ENCODE data around the gene ZFP82. TPM values are rescaled to one million over a fixed set of nuclear protein-coding genes. Genes with fewer than 3 reads are reported as not detected.
A peak's percentile ranks its signal among the peaks of the same experiment; 100 is the strongest.

ZFP82 gene
- total RNA-seq (2014; rRNA removed) (0.35 and 0.36 TPM in 2 replicates), Bru-seq, nascent RNA (percentile 41 among the genes with signal in this experiment), BruChase-seq, experiment 1, labeled RNA remaining after a 6-hour chase (percentile 39 among the genes with signal in this experiment), BruChase-seq, experiment 2, labeled RNA remaining after a 2-hour chase (percentile 47 among the genes with signal in this experiment)
- long read RNA-seq, full-length matches to known transcripts: 3 of 3 reads
- long read RNA-seq, partial matches to known transcripts: 0 of 3 reads
- long read RNA-seq, other reads (novel, unspliced or antisense): 0 of 3 reads

- no peaks in the 10 kb centered on the region for H3K36me3 ChIP-seq (ENCODE audit: low read depth, low read length)
- peak; percentile 59 for ATAC-seq
- DNase-seq: peak; percentile 25
- no peaks in the 10 kb centered on the region for H3K27me3 ChIP-seq (ENCODE audit: low read length)
- no peaks in the 10 kb centered on the region for H4K20me1 ChIP-seq (ENCODE audit: low read length)
- no TSS peak for BruUV-seq (replicated peaks)
- H3K79me2 ChIP-seq (ENCODE audit: low read length): peaks cover 9% of the 10 kb centered on the region; the same call in 1 of the 2 replicates
- H3K4me3 ChIP-seq (ENCODE audit: low read length): peak within 1 kb of the TSS; percentile 63
- H3K9me3 ChIP-seq (ENCODE audit: low read length): no peaks in the 10 kb centered on the region
- POLR2A ChIA-PET (ENCODE audit: unreplicated experiment): no interaction called here
- CTCF ChIA-PET: no interaction called here
- H3F3A ChIP-seq (ENCODE audit: low read length, unreplicated experiment): no peaks in the 10 kb centered on the region
- H3K9ac ChIP-seq (ENCODE audit: low read length): peak within 1 kb of the TSS; percentile 49
- peak within 1 kb of the TSS; percentile 57 for H3K4me2 ChIP-seq (ENCODE audit: low read length)
- no peak for TF ChIP-seq EZH2phosphoT487 (IDR thresholded peaks at IDR 0.05; ENCODE audit: borderline replicate concordance, low read length)
- TF ChIP-seq CTCF (conservative IDR thresholded peaks at IDR 0.05; ENCODE audit: low read depth, low read length): no peak
- no peak for TF ChIP-seq EZH2 (IDR thresholded peaks at IDR 0.05; ENCODE audit: low read length, unreplicated experiment)
- intact Hi-C loops (cut with micrococcal nuclease): no loop called here
- H3K4me1 ChIP-seq (ENCODE audit: insufficient read depth, low read length): no peaks in the 10 kb centered on the region
- no peaks in the 10 kb centered on the region for H3K9me2 ChIP-seq (replicated peaks; ENCODE audit: low read length)
- H3K27ac ChIP-seq (ENCODE audit: low read length): no peak within 1 kb of the TSS
- peak within 1 kb of the TSS; percentile 80 for H2AFZ ChIP-seq (ENCODE audit: low read length)
Measured at GRCh38 chr19:36418287-36419001, at the start of gene ZFP82. ZFP82 (minus strand) TSS chr19:36418644; CDS start chr19:36409789, 8,855 bp downstream.

GRCh38 chr19:36460046-36460445 is 41.6 kb upstream of the ZFP82 start:
- ChIA-PET POLR2A (ENCODE audit: unreplicated experiment) (no interaction called here), CTCF (no interaction called here)
- no peaks in the 10 kb centered on the region for H3K79me2 ChIP-seq (ENCODE audit: low read length)
- no peak for TF ChIP-seq CTCF (conservative IDR thresholded peaks at IDR 0.05; ENCODE audit: low read depth, low read length)
- TF ChIP-seq EZH2 (IDR thresholded peaks at IDR 0.05; ENCODE audit: low read length, unreplicated experiment): no peak
- TF ChIP-seq EZH2phosphoT487 (IDR thresholded peaks at IDR 0.05; ENCODE audit: borderline replicate concordance, low read length): no peak
- H3K9me2 ChIP-seq (replicated peaks; ENCODE audit: low read length): no peaks in the 10 kb centered on the region
- H3F3A ChIP-seq (ENCODE audit: low read length, unreplicated experiment): no peaks in the 10 kb centered on the region
- H2AFZ ChIP-seq (ENCODE audit: low read length): no peak overlapping the region
- H3K27me3 ChIP-seq (ENCODE audit: low read length): no peaks in the 10 kb centered on the region
- BruUV-seq (replicated peaks): no TSS peak
- DNase-seq (no peak), ATAC-seq (no peak)
- H3K27ac ChIP-seq (ENCODE audit: low read length): no peak overlapping the region
- 0 out of 2 replicates have a peak, but pooled peaks cover 3% of the 10 kb centered on the region for H3K9me3 ChIP-seq (ENCODE audit: low read length)
- H3K4me3 ChIP-seq (ENCODE audit: low read length): no peak overlapping the region
- H3K9ac ChIP-seq (ENCODE audit: low read length): no peak overlapping the region
- intact Hi-C loops (cut with micrococcal nuclease): no loop called here
- no peaks in the 10 kb centered on the region for H3K4me1 ChIP-seq (ENCODE audit: insufficient read depth, low read length)
- peaks cover 24% of the 10 kb centered on the region for H3K36me3 ChIP-seq (ENCODE audit: low read depth, low read length)
- no peak overlapping the region for H3K4me2 ChIP-seq (ENCODE audit: low read length)
- H4K20me1 ChIP-seq (ENCODE audit: low read length): no peaks in the 10 kb centered on the region

GRCh38 chr19:36456831-36457230 is 38.4 kb upstream of the ZFP82 start:
- Histone ChIP-seq H3K9me2 (replicated peaks; ENCODE audit: low read length) (no peaks in the 10 kb centered on the region), H3K27me3 (ENCODE audit: low read length) (no peaks in the 10 kb centered on the region), H3K4me3 (ENCODE audit: low read length) (no peak overlapping the region), H2AFZ (ENCODE audit: low read length) (no peak overlapping the region), H3K4me1 (ENCODE audit: insufficient read depth, low read length) (no peaks in the 10 kb centered on the region), H3K79me2 (ENCODE audit: low read length) (no peaks in the 10 kb centered on the region), H3K27ac (ENCODE audit: low read length) (no peak overlapping the region), H3K36me3 (ENCODE audit: low read depth, low read length) (peaks cover 35% of the 10 kb centered on the region), H4K20me1 (ENCODE audit: low read length) (no peaks in the 10 kb centered on the region), H3F3A (ENCODE audit: low read length, unreplicated experiment) (no peaks in the 10 kb centered on the region), H3K9me3 (ENCODE audit: low read length) (0 out of 2 replicates have a peak, but pooled peaks cover 9% of the 10 kb centered on the region), H3K4me2 (ENCODE audit: low read length) (no peak overlapping the region), H3K9ac (ENCODE audit: low read length) (no peak overlapping the region)
- ATAC-seq: no peak
- no TSS peak for BruUV-seq (replicated peaks)
- ChIA-PET CTCF (no interaction called here), POLR2A (ENCODE audit: unreplicated experiment) (no interaction called here)
- TF ChIP-seq CTCF (conservative IDR thresholded peaks at IDR 0.05; ENCODE audit: low read depth, low read length) (no peak), EZH2phosphoT487 (IDR thresholded peaks at IDR 0.05; ENCODE audit: borderline replicate concordance, low read length) (no peak), EZH2 (IDR thresholded peaks at IDR 0.05; ENCODE audit: low read length, unreplicated experiment) (no peak)
- DNase-seq: no peak
- intact Hi-C loops (cut with micrococcal nuclease): no loop called here

Measured in PC-3 (cell line).